Measurements from ENCODE around the gene EMP3. TPM values are rescaled to one million over a fixed set of nuclear protein-coding genes. Genes with fewer than 3 reads are reported as not detected.

The EMP3 gene
- total RNA-seq, 4 donors from 2014 or later = 4.7 to 21.5 (median 10.5) TPM

DNA sequence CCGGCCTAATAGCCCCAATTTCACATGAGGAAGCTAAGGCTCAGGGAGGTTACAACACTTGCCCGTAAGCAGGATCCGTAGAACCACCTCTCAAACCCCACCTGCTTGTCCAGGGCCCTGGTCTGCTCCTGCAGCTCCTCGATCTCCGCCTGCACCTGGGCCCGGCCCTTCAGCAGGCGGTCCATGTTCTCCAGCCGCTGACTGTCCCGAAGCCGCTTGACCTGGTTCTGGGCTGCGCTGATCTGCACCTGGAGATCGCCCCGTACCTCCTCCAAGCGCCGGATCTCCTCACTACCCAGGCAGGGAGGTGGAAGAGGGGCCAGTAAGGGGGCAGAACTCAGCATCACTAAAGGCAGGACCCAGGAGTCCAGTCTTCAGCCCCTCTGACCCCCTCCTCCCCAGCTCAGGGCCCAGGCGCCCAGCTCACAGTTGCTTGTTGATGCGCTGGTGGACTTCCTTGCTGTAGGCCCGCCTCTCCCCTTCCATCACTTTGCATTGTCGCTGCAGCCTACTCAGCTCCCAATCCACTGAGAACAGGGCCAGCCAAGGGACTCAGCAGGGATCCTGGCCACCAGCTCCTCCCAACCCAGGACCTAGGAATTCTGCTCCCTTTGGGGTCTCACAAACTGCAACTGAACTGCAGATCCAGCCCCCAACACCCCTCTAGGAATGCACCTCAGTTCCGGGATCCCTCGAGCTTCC is 6.9 kb upstream of the EMP3 start:
- H3K36me3 ChIP-seq = no peaks in the 10 kb centered on the region
- no peak overlapping the region for H3K4me3 ChIP-seq
- TF ChIP-seq, protein P1, sequence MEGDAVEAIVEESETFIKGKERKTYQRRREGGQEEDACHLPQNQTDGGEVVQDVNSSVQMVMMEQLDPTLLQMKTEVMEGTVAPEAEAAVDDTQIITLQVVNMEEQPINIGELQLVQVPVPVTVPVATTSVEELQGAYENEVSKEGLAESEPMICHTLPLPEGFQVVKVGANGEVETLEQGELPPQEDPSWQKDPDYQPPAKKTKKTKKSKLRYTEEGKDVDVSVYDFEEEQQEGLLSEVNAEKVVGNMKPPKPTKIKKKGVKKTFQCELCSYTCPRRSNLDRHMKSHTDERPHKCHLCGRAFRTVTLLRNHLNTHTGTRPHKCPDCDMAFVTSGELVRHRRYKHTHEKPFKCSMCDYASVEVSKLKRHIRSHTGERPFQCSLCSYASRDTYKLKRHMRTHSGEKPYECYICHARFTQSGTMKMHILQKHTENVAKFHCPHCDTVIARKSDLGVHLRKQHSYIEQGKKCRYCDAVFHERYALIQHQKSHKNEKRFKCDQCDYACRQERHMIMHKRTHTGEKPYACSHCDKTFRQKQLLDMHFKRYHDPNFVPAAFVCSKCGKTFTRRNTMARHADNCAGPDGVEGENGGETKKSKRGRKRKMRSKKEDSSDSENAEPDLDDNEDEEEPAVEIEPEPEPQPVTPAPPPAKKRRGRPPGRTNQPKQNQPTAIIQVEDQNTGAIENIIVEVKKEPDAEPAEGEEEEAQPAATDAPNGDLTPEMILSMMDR (IDR thresholded peaks at IDR 0.05) = no peak
- no peak for TF ChIP-seq POLR2A (IDR thresholded peaks at IDR 0.05)
- no peaks in the 10 kb centered on the region for H3K9me3 ChIP-seq
- H3K27ac ChIP-seq = no peak overlapping the region
- no peak for DNase-seq
- peaks cover 0 to 21% (median 12%) of the 10 kb centered on the region in 4 donors for H3K4me1 ChIP-seq
- H3K27me3 ChIP-seq = no peaks in the 10 kb centered on the region

DNA sequence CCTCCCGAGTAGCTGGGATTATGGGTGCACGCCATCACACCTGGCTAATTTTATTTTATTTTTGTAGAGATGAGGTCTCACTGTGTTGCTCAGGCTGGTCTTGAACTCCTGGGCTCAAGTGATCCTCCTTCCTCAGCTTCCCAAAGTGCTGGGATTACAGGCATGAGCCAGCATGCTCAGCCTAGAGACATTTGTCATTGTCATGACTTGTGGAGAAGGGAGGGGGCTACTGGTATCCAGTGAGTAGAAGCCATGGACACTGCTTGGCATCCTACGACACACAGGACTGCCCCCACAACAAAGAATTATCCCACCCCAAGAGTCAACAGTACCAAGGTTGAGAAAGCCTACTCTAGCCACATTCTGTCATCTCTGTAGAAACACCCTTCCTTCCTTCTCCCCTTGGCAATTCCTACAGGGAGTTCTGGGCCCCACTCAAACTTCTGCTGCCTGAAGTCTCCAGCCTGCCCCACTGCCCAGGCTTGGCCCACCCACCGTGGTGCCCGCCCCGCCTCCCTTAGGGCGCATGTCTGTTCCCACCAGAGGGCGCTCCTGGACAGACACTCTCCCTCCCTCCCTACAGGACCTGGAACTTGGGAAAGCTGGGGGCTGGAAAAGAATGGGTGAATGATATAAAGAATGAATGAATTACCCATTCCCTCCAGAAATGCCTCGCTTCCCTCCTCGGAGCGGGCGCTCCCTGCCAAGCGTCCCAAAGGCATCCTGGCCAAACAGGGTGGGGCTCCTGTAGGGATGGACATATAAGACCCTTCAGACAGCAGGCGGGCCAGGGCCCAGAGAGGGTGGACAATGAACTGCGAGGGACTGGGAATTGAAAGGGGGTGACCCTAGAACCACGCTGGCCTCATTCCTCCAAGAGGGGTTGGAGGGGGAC is 5.5 kb upstream of the EMP3 start:
- H3K4me3 ChIP-seq = no peak overlapping the region
- peak overlapping the region in 2 of 4 donors; percentile 96 to 98 for H3K27ac ChIP-seq
- no peaks in the 10 kb centered on the region for H3K27me3 ChIP-seq
- TF ChIP-seq, protein P1 (IDR thresholded peaks at IDR 0.05) = peak; percentile 70 to 91 (median 84)
- no peak for TF ChIP-seq POLR2A (IDR thresholded peaks at IDR 0.05)
- DNase-seq = peak; percentile 88 to 94 (median 91)
- no peaks in the 10 kb centered on the region for H3K9me3 ChIP-seq
- peaks cover 0 to 26% (median 21%) of the 10 kb centered on the region in 4 donors for H3K4me1 ChIP-seq
- no peaks in the 10 kb centered on the region for H3K36me3 ChIP-seq

DNA sequence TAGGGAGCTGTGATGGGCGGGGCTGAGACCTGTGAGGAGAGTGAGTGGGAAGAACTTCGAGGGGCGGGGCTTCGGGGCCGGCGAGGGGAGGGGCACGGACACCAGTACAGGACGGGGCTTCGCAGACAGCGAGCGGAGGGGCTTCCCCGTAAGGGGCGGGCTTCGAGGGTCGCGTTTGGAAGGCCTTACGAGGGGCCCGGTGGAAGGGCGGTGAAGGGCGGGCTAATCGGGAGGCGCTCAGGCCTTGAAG is 4.1 kb upstream of the EMP3 start:
- no peaks in the 10 kb centered on the region for H3K9me3 ChIP-seq

DNA sequence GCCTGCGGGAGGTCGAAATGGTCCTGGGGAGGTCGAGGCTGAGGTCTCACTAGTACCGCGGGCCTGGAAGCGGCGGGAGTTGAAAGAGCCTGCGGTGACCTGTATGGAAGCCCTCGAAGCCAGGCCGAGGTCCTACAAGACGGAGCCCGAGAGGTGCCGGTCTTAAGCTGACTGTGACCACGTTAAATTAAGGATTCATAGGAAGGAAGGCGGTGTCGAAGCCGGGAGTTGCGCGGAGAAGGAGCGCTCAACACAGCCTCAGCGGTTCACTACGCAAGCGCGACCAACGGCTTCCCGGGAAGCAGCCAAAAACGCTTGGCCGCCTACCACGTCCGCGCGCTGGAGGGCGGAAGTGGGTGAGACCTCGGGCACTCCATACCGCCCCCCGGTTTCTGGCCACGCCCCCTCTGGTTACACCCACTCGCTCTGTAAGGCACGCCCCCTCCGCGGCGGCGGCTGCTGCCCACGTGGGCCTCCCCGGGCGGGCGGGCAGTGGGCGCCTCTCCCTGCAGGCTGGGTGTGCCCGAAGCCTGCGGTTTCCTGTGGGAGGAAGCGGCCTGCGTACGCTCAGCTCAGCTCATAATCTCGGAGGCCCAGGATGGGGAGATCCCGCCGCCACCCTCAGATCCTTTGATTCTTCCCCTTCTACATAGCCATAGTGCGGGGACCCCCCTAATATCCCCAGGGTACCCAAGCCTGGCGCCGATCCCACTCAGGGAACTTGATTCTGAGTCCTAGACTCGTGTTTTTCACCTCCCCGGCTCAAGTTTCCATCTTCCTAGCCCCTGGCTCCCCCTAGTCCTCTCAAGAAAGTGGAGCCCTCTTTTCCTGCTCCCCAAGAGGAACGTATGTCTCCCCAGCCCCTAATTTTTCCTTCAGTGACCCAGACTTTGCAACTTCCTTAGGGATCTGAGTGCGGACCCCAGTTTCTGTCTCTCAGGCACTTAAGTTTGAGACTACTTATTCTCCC is 3.4 kb upstream of the EMP3 start:
- Histone ChIP-seq H3K4me1 (peaks cover 0 to 43% (median 28%) of the 10 kb centered on the region in 4 donors), H3K36me3 (no peaks in the 10 kb centered on the region), H3K27ac (peak overlapping the region; percentile 96 to 99 (median 97)), H3K4me3 (peak overlapping the region; percentile 50 to 70 (median 67)), H3K27me3 (no peaks in the 10 kb centered on the region), H3K9me3 (no peaks in the 10 kb centered on the region)
- peak; percentile 99 to 100 (median 100) for DNase-seq
- peak; percentile 74 to 80 for TF ChIP-seq POLR2A (IDR thresholded peaks at IDR 0.05)
- TF ChIP-seq, protein P1 (IDR thresholded peaks at IDR 0.05) = peak in 1 of 6 experiments; percentile 11

More for the DNA sequence above, 4.1 kb upstream of the EMP3 start:
- H3K36me3 ChIP-seq = no peaks in the 10 kb centered on the region
- peak; percentile 99 to 100 (median 100) for DNase-seq
- peak overlapping the region; percentile 50 to 70 (median 67) for H3K4me3 ChIP-seq
- no peaks in the 10 kb centered on the region for H3K27me3 ChIP-seq
- peak overlapping the region; percentile 96 to 99 (median 97) for H3K27ac ChIP-seq
- TF ChIP-seq, protein P1 (IDR thresholded peaks at IDR 0.05) = no peak
- no peak for TF ChIP-seq POLR2A (IDR thresholded peaks at IDR 0.05)
- peaks cover 0 to 37% (median 23%) of the 10 kb centered on the region in 4 donors for H3K4me1 ChIP-seq
